Smooth muscle cell of bladder (primary cell): ENCODE results near the gene SUPT7L. TPM values are rescaled to one million over a fixed set of nuclear protein-coding genes. Genes with fewer than 3 reads are reported as not detected.

Source experiments
- total RNA-seq: library from RNA; depleted of rRNA; stranded (reverse); fragments of >200 nt; gene quantifications from 2 replicates; pipeline ENCODE4 v1.2.3, GENCODE V29; 2014

SUPT7L gene
- total RNA-seq = 13.9 and 16.5 TPM in 2 replicates

GRCh38 chr2:27663285-27664153 lies at the start of gene SUPT7L, which contains the start of gene SLC4A1AP:
Gene SUPT7L (minus strand): TSS chr2:27663614. CDS start chr2:27662192, 1,422 bp downstream.
Gene SLC4A1AP (plus strand): TSS chr2:27663889. CDS start chr2:27663915, 26 bp downstream.

GRCh38 chr2:27628767-27629709 lies 34.4 kb downstream of the SUPT7L start, which contains the start of the genes CCDC121 and GPN1:
Gene CCDC121 (minus strand): TSS chr2:27629012. CDS start chr2:27627799, 1,213 bp downstream.
Gene GPN1 (plus strand): TSS chr2:27629050. CDS start chr2:27629059, 9 bp downstream.

Other genes starting within 250 kb of the SUPT7L start
- 89.6 and 102 TPM in 2 replicates for gene NRBP1, start 235.0 kb downstream of the SUPT7L start, total RNA-seq
- 0.18 TPM in 1 of 2 replicates, not detected in the other for gene KRTCAP3, start 221.2 kb downstream of the SUPT7L start, total RNA-seq
- 27.2 and 33.1 TPM in 2 replicates for gene IFT172, start 173.9 kb downstream of the SUPT7L start, total RNA-seq
- gene FNDC4, start 168.4 kb downstream of the SUPT7L start, total RNA-seq = 11.9 and 14.0 TPM in 2 replicates
- gene GCKR, start 166.8 kb downstream of the SUPT7L start, total RNA-seq = 0.14 and 0.55 TPM in 2 replicates
- 11.1 and 12.4 TPM in 2 replicates for gene ZNF512, start 80.6 kb downstream of the SUPT7L start, total RNA-seq
- 1.3 TPM in 2 replicates for gene CCDC121, start 34.6 kb downstream of the SUPT7L start, total RNA-seq
- 22.6 and 26.2 TPM in 2 replicates for gene GPN1, start 34.6 kb downstream of the SUPT7L start, total RNA-seq
- gene SLC4A1AP, start 275 bp upstream of the SUPT7L start, total RNA-seq = 24.0 and 25.6 TPM in 2 replicates
- gene MRPL33, start 108.1 kb upstream of the SUPT7L start, total RNA-seq = 58.0 and 63.0 TPM in 2 replicates
- gene RBKS, start 226.8 kb upstream of the SUPT7L start, total RNA-seq = 1.6 and 2.4 TPM in 2 replicates
- gene BABAM2, start 227.1 kb upstream of the SUPT7L start, total RNA-seq = 14.9 and 18.8 TPM in 2 replicates